Nephron (organoid): Measurements from ENCODE around the gene SLC30A2.

Experiments
- H3K27ac Mint-ChIP-seq, 3 experiments: 2 replicates each; pipeline ENCODE4 v1.8.0; 2020; ENCODE audit warnings: mixed read lengths in 3 of 3, mild to moderate bottlenecking in 2 of 3, moderate library complexity in 1 of 3
- H3K27me3 Mint-ChIP-seq: 2 replicates; pipeline ENCODE4 v1.8.0; 2021; ENCODE audit warnings: low read depth, mild to moderate bottlenecking, moderate library complexity, mixed read lengths
- H3K36me3 Mint-ChIP-seq: 2 replicates; pipeline ENCODE4 v1.8.0; 2020; ENCODE audit warnings: low read depth, mixed read lengths
- H3K4me1 Mint-ChIP-seq: 2 replicates; pipeline ENCODE4 v1.8.0; 2020; ENCODE audit warnings: mixed read lengths
- H3K4me3 Mint-ChIP-seq, 3 experiments: 2 replicates each; pipeline ENCODE4 v1.8.0; 2020; ENCODE audit warnings: mild to moderate bottlenecking in 3 of 3, mixed read lengths in 3 of 3, moderate library complexity in 2 of 3
- H3K9me3 Mint-ChIP-seq: 2 replicates; pipeline ENCODE4 v1.8.0; 2020; ENCODE audit warnings: mixed read lengths
- CTCF ChIP-seq, 3 experiments: fragments of 200-600 bp; sonication (generic); IDR thresholded peaks; one replicate each; pipeline ENCODE4 v1.5.0; 2021; ENCODE audit warnings: antibody characterized with exemption in 3 of 3; ENCODE audit not compliant: unreplicated experiment in 3 of 3

Gene SLC30A2

GRCh38 chr1:25999041-25999800 lies 46.7 kb downstream of the SLC30A2 start:
- peaks cover 6% of the 10 kb centered on the region for H3K27me3 Mint-ChIP-seq
- H3K27ac Mint-ChIP-seq: peak overlapping the region; percentile 95 to 97 (median 97)
- TF ChIP-seq CTCF (IDR thresholded peaks at IDR 0.05; ENCODE audit: unreplicated experiment in 3 of 3): no peak
- peaks cover 40% of the 10 kb centered on the region for H3K4me1 Mint-ChIP-seq
- no peaks in the 10 kb centered on the region for H3K9me3 Mint-ChIP-seq
- no peaks in the 10 kb centered on the region for H3K36me3 Mint-ChIP-seq
- peak overlapping the region in 2 of 3 experiments; percentile 91 to 93 for H3K4me3 Mint-ChIP-seq

- Mint-ChIP-seq H3K27ac (peak within 1 kb of the TSS; percentile 95 to 97 (median 97)), H3K4me3 (peak within 1 kb of the TSS; percentile 91 to 95 (median 93)), H3K9me3 (no peaks in the 10 kb centered on the region), H3K27me3 (peaks cover 5% of the 10 kb centered on the region), H3K36me3 (no peaks in the 10 kb centered on the region), H3K4me1 (peaks cover 49% of the 10 kb centered on the region)
- peak; percentile 92 to 99 (median 93) for TF ChIP-seq CTCF (IDR thresholded peaks at IDR 0.05; ENCODE audit: unreplicated experiment in 3 of 3)
Measured at GRCh38 chr1:25997828-25998761, 47.8 kb downstream of the SLC30A2 start, which contains the start of gene PAFAH2. Gene PAFAH2 (minus strand): TSS chr1:25998063. CDS start chr1:25990816, 7,247 bp downstream.

GRCh38 chr1:25996966-25997827 lies 48.7 kb downstream of the SLC30A2 start:
- Mint-ChIP-seq H3K9me3 (no peaks in the 10 kb centered on the region), H3K27ac (peak overlapping the region; percentile 95 to 97 (median 97)), H3K4me3 (peak overlapping the region; percentile 91 to 95 (median 93)), H3K4me1 (peaks cover 58% of the 10 kb centered on the region), H3K36me3 (no peaks in the 10 kb centered on the region), H3K27me3 (peaks cover 5% of the 10 kb centered on the region)
- no peak for TF ChIP-seq CTCF (IDR thresholded peaks at IDR 0.05; ENCODE audit: unreplicated experiment in 3 of 3)

GRCh38 chr1:25994402-25995150 lies 51.3 kb downstream of the SLC30A2 start:
- peaks cover 73% of the 10 kb centered on the region for H3K4me1 Mint-ChIP-seq
- no peak for TF ChIP-seq CTCF (IDR thresholded peaks at IDR 0.05; ENCODE audit: unreplicated experiment in 3 of 3)
- no peaks in the 10 kb centered on the region for H3K9me3 Mint-ChIP-seq
- peaks cover 5% of the 10 kb centered on the region for H3K27me3 Mint-ChIP-seq
- H3K36me3 Mint-ChIP-seq: no peaks in the 10 kb centered on the region
- H3K27ac Mint-ChIP-seq: no peak overlapping the region
- H3K4me3 Mint-ChIP-seq: peak overlapping the region in 1 of 3 experiments; percentile 14
